Measurements from ENCODE around the gene CYP8B1.
A peak's percentile ranks its signal among the peaks of the same experiment; 100 is the strongest.

Gene CYP8B1

DNA sequence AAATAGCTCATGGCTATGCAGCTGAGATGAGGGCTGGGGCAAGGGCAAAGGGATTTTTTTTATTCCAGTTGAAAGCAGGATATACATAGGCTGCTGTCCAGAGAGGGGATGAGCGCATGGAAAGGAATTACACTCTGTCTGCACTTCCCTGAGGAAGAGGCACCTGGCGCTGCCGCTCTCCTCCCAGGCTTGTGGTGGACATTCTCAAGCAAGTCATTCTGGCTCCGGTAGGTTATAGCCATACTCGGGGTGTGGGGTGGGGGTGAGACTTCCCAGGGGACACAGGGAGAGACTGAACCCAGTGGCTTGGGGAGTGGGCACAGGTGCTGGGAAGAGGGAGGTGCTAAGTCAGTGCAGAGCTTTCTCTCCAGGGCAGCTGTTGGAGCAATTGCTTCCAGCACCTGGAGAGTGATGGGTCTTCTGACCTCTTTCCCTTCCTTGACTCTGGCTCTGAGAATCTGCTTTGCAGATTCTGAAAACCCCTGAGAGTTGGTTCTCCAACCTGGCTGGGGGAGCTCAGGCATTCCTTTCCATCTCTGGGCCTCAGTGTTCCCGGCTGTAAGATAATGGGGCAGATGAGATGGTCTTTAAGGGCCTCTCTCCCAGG, 24.3 kb downstream of the CYP8B1 start:
- no peak for DNase-seq

DNA sequence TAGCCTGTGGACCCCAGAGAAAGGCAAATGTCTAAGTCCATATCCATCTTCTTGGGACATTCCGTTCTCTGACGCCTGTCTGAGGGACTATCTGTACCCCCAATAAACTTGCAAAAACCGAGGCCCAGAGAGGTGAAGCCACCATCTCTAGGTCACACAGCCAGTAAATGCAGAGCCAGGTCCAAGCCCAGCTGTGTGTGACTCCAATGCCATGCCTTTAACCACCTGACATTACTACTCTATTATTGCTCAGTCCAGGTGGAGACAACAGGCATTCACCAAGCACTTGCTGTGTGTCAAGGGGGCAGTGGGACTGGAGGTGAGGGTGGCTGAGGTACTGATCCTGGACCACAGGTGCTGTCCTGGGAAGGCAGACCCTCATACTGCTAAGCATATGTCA, 25.4 kb downstream of the CYP8B1 start:
- no peak for DNase-seq

DNA sequence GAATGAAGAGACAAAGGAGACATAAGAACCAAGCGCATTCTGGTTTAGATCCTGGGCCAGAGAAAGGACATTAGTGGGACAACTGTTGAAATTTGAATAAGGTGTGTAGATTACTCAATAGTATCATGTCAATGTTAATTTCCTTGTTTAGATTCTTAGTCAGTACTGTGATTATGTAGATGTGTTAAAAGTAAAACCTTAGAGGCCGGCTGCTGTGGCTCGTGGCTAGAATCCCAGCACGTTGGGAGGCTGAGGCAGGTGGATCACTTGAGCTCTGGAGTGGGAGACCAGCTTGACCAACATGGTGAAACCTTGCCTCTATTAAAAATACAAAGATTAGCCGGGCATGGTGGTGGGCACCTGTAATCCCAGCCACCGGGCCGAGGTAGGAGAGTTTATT, 26.7 kb downstream of the CYP8B1 start:
- DNase-seq, result no peak

DNA sequence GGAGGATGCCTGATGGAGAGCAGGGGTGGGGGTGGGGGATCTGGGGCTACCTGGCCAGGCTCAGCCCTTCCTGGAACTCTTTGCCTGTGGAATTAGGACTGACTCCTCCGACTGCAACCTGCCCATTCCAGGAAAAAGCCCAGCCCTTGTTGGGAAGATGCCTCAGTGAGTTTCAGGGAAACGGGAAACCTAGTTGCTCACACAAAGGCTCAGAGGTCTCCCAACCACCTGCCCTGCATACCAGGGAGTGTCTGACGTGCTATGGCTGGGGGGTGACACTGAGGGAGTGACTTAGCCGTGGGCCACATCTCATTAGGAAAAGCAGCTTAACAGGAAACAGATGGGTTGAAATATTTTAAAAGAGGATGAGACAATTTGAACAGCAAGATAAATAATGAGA, 27.9 kb downstream of the CYP8B1 start:
- no peak for DNase-seq

DNA sequence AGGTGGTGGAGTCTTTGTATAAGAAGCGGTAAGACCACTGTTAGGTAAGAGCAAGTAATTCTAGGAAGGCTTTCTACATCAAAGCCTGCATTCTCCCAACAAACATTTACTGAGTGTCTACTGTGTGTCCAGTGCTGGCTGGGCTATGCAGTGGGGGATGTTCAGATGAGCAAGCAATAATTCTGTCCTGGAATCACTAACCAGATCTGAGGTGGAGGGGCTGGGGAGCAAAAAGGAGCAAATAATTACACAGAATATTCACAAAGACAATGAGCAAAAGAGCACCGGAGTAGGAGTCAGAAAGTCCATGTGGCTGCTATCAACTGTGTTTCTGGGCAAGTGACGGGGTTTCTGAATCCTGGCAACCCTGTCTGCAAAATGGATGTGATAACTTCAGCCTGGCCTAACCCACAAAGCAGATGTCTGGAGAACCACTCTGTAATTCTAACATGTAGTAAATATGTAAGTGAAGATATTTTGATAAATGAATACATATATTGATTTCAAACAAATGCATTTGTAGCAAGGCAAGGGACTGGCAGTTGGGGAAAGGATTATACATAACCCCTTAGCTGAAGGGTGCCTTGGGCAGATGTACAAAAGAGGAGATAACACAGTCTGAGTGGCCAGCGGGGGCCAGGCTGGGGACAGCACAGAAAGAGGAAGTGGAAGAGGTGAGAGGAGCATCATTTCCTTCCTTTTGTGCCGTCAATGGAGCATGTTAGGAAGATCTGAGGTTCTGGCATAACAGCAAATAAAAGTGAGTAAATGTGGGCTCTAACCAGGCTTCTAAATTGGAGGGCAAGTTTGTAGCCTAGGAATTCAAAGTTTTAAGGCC, 28.8 kb downstream of the CYP8B1 start:
- DNase-seq, result peak; percentile 29

DNA sequence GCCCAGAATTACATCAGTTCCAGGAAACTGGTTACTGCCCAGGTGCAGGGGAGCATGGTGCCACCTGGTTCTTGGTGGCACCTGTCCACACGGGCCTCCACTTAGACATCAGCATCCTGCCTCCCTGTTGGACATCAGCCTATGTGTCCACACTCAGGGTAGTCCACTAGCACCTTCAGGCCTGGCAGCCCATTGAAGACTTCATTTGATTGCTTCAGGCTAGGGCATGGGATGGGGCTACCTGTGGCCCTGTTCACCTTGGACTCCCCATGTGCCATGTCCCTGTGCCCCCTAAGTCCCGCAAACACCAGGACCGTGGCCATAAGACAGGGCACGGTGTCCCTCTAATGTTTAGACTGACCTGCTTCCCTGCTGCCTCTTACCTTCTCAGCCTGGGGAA, 30.9 kb downstream of the CYP8B1 start:
- DNase-seq, result no peak

DNA sequence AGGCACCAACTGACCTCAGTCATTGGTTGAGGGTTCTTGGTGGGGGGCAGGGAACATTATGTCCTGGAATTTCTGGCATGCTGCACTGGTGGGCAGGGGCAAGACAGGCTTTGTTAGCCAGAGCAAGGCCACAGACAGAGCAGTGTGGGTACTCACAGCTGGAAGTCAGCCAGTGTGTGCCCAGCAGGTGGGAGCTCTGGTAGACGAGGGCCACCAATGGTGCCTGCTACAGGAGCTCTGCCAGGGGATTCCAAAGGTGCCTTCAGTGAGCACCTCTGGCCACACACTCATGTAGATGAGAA, 31.3 kb downstream of the CYP8B1 start:
- no peak for DNase-seq

DNA sequence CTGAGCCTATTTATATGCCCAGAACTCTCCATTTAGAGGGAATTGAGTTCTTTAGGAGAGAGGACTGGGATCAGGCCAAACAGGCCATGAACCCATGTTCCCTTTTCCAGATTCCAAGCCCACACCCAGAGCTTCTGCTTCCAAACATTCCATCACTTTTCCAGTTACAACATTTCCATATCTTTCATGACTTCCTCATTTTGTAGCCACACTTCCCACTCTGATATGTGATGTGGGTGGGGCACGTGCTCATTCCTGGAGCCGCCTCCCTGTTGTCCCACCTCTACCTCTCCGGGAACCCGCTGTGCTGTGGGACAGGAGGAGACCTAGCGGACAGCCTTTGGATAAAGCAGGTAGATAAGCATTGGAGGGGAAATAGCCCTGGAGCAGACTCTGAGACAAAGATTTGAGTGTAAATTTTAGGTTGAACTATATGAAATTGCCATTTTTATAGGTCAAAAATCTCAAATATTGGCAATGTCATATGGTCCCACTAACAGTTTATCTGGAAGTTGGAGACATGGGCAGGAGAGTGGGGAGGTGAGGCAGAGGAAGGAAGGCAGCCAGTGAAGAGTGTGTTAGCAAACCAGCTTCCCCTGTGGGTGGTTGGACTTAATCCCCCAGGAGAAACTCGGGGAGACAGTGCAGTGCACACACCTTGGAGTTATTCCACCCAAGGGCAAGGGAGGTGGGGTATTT, 31.8 kb downstream of the CYP8B1 start:
- DNase-seq, result no peak

DNA sequence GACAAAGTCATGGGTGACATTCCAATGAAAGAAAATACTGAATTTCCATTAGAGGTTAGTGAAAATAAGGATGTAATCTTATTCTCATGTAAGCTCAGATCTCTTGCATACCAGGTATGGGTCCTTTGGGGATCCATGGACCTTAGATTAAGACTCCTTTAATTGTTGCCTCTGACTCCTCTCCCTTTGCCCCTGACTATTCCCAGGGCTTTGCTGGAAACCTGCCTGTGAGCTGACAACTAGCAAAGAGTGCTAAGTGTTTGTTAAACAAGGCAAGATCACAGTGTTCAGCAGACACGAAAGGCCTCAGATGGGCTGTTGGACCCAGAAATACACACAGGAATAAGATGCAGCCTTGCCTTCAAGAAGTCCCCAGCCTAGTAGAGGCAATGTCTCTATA, 34.3 kb downstream of the CYP8B1 start:
- no peak for DNase-seq

DNA sequence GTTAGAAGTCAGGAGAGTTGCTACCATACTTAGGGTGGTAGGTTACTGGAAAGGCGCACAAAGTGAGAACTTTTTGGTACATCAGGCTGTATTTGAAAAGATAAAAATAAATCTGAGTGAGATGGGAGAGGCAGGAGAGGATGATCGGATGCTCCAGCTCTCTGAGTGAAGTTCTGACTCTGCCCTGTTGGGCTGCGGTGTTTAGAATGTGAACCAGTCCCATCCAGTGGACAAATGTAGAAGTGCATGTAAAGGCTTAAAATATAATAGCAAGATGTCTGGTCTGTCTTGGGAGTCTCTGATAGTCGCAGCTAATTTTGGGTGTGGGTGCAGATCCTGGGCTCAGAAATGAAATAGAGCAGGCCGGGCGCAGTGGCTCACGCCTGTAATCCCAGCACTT, 36.1 kb downstream of the CYP8B1 start:
- DNase-seq, result peak; percentile 56

DNA sequence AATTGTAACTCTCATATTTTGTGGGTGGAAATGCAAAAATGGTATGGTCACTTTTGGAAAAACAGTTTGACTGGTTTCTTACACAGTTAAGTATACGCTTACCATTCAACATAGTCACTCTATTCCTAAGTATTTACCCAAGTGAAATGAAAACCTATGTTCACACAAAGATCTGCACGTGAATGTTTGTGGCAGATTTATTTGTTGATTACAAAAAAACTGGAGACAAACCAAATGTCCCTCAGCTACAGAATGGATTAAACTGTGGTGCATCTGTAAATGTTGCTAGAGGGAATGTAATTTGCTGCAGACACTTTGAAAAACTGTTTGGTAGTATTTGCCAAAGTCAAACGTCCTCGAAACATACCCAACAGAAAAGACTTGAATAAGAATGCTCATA, 37.1 kb downstream of the CYP8B1 start:
- DNase-seq, result no peak

DNA sequence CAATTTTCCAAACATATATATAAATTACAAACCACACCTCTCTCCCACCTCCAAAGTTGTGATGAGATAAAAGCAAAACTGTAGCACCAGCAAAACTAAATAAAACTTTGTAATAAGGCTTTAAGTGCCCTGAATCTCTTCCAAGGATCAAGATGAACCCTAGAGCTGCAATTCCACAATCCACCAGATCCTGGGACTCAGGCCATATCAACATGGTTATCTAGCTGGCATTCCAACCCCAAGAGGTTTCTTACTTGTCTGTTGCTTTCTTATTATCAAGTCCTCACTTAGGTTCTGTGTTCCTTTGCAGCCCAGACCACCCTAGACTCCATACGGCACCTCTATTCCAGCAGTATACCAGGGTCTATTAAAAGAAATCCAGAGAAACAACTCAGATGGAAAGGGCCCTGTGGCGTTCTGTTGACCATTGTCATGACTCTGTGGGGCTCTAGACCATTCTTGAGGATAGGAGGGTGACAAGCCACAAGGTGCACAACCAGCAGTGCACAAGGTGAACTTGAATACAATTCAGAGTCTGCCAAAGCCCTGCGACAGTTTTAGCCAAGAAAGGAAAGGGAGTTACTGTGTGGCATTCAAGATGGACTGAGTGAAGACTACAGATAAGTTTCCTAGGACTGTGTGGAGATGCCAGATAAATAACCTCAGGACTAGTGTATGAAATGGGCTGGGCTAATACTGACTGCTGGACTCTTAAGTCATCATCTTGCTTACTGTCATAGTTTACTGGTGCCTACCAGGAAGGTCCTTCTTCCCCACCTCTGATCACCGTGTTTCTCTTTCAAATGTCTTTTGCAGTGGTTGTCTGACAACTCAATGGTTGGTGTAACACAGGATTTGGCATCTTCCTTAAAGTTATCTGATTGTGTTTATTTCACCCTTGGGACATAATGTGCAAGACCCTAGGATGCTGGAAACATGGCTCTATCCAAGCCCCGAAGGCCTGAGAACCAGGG, 39.2 kb downstream of the CYP8B1 start:
- no peak for DNase-seq

DNA sequence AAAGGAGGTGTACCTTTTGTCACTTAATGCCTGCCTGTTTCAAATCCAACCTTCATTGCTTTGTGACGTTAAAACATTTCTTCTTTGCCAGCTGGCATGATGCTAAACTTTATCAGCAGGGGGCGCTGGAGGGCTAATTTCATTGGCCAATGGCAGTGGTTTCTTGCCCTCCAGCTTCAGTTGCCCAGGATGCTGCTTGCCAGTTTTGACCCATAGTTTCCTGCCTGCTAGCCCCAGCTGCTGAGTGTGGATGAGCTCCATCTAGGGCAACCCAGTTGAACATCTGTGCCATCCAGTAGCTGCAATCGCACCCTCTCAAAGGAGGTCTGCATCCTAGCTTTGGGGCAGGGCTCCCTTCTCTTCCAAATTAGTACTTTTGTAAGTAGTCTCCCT, 44.4 kb downstream of the CYP8B1 start:
- DNase-seq, result peak; percentile 86

DNA sequence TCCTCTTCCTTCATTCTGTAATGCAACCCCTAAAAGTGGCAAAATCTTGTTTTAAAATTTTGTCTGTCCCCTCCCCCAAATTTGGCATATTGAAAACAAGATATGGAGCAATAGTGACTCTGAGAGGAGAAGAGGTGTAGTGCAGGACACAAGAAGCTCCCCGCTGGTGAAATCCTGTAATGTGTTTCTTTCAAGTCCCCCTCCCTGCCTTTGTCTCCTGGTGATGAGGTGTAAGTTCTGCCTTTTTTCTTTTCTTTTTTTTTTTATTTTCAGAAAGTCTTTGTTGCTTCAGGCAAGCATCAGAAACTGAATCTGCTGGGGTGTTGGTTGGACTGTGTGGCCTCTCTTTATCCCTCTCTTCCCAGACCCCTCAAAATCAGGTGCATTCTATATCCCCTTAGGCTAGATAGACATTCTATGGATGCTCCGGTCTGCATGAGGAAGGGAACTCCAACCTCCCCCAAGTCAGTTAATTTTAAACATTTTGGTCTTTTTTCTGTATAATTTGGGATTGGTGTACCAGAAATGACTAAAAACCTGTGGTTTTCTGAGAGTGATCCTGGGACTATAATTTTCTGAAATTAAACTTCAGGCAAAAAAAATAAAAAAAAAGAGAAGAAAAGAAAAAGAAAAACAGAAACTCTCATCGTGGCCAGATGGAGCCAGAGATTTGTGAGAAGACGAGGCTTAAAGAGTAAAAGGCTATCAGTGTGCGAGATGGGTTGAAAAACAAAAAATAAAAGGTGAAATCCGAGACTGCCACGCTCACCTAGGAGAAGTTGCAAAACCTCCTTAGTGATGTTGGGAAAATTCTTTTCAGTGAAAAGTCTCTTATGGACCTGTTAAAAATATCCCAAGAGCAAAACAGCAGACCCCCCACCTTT, 45.0 kb downstream of the CYP8B1 start:
- no peak for DNase-seq

DNA sequence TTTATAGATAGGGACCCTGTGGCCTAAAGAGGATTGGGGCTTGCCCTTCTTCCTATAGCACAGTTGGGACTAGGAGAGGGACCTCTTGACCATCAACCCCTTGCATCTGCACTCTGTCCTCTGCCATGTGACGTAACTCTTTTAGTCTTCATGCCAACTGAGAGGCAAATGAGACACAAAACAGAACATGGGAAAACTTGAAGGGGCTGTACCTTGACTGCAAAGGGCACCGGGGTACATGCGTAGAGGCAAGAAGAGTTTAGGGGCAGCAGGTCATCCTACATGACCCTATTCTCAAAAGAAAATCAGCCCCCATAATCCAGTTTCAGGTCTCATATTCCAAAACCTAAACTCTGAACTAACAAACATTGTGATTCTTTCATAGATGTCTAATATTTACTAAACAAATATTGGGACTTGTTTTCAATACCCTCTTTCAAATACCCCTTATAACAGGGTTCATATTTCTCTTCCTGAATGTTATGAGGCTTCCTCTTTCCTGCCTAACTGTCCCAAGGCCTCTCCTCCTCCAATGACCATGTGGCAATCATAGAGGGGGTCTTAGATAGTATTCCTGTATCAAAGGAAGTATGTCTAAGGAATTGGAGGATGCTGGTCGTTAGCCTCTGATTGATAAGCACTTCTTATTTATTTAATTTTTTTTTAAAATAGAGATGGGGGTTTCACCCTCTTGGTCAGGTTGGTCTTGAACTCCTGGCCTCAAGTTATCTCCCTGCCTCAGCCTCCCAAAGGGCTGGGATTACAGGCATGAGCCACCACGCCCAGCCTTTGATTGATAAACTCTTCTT, 45.8 kb downstream of the CYP8B1 start:
- no peak for DNase-seq

DNA sequence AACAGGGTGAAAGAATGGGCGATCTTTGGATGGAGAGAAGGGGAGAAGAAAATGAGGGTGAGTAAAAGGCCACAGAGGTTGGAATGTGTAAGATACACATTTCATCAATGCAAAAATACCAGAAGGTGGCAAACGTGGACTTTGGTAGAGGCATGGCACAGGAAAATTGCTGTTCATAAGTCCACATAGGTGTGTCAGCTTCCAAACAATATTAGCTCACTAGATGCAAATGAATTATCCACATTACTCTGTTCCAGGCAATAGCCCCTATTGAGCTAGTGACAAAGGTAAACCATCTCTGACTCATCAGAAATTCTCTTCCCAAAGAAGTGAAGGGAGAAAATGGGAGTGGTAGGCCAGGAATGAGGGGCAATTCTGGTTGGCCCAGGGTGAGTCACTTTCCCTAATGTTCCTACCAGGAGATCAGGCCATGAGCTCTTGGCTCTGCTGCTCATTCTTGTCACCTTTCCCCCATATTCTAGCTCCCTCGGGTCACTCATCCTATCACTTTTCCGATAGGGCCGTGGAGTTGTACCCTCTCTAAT, 46.5 kb downstream of the CYP8B1 start:
- DNase-seq, result no peak

DNA sequence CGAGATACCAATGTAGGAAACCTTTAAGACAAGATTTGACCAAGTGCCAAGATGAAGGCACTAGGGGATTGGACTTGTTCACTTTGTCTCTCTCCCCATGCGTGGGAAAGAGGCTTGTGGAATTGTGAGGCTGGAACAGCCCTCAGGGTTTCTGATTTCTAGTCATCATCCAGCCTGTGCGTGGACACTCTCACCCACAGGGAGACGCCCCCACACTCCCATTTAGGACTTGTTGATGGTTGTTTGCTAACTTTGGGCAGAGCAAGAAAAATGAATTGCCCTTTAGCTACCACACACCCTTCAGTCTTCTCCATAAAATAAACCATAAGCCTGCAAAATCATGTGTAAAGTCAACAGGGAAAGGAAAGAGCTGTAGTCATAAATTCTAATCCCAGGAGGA, 48.0 kb downstream of the CYP8B1 start:
- no peak for DNase-seq

DNA sequence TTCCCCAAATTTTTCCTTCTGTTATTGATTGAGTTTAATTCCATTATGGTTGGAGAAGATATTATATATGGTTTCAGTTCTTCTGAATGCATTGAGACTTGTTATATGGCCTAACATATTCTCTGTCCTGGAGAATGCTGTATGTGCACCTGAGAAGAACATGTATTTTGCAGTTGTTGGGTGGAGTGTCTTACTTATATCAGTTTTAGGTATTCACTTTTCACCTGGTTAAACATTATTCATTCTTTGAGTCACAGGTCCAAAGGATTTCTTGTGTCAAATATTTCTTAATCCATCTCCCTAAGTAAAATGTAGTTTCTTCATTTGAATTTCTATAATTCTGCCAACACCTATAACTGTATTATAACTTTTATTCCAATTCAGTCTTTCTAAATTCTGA, 48.7 kb downstream of the CYP8B1 start:
- no peak for DNase-seq

DNA sequence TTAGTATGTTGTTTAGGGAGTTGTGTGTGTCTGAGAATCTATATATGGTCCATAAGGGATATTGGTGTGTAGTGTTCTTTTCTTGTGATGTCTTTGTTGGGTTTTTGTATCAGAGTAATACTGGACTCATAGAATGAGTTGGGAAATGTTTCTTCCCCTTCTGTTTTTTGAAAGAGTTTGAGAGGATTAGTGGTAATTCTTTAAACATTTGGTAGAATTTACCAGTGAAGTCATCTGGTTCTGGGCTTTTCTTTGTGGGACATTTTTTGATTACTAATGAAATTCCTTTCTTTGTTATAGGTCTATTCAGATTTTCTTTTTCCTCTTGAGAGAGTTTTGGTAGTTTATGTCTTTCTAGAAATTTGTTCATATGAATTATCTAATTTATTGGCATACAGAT, 49.5 kb downstream of the CYP8B1 start:
- DNase-seq, result no peak

DNA sequence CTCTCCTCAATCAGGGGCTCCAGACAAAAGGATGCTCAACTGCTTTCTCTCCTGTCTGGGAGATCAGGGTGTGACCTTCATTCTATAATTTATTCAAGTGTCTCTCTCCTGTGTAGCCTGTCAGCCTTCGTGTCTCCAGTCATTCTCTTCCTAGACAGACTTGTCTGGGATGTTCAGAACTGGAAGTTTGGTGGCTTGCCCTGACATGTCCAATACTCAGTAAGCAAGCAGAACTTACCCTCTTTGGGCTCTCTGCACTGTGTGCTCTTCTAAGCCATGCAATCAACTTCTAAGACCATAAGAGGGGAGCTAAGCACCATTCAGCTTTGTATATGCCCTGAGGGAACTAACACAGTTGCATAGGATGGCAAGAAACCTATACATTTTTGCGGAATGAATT, 52.3 kb downstream of the CYP8B1 start:
- DNase-seq, result no peak

DNA sequence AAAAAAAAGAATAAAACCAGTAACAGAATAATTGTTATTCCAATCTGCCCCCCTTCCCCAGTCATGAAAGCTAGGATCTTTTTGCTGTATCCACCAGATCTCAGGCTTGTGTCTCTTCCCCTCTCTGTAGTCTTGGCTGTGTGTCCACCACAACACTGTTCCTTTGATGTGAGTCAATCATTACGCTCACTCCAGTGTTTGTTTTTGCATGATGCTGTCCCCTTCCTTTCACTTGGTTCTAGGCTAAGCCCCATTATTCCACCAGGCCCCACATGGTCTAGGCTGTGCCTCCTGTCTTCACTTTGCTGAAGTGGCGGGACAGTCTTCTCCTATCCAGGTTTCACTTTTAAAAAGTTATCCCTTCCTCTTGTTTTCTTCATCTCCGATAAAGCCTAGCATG, 52.9 kb downstream of the CYP8B1 start:
- DNase-seq, result no peak

Data from activated CD4-positive, alpha-beta T cell treated with anti-CD3 and anti-CD28 coated beads, Interleukin-10, Interleukin-2, amounts not matched to agents 100 ng/mL and 50 ng/mL, durations not matched to agents 16 hours and 8 hours (primary cell).